GM18505 (cell line): ENCODE measurements around the gene PNPO.
A peak's percentile ranks its signal among the peaks of the same experiment; 100 is the strongest.

Source experiments
- ATAC-seq: cut with Tn5 transposase; IDR thresholded peaks from one replicate; pipeline ENCODE4 v1.9.1; 2021; ENCODE audit not compliant: unreplicated experiment
- POLR2A ChIP-seq: IDR thresholded peaks from 4 replicates; pipeline ENCODE4 v1.6.1; 2011; ENCODE audit warnings: borderline replicate concordance; ENCODE audit not compliant: insufficient read depth, insufficient read length; ENCODE audit errors: extremely low read depth

The PNPO gene

DNA sequence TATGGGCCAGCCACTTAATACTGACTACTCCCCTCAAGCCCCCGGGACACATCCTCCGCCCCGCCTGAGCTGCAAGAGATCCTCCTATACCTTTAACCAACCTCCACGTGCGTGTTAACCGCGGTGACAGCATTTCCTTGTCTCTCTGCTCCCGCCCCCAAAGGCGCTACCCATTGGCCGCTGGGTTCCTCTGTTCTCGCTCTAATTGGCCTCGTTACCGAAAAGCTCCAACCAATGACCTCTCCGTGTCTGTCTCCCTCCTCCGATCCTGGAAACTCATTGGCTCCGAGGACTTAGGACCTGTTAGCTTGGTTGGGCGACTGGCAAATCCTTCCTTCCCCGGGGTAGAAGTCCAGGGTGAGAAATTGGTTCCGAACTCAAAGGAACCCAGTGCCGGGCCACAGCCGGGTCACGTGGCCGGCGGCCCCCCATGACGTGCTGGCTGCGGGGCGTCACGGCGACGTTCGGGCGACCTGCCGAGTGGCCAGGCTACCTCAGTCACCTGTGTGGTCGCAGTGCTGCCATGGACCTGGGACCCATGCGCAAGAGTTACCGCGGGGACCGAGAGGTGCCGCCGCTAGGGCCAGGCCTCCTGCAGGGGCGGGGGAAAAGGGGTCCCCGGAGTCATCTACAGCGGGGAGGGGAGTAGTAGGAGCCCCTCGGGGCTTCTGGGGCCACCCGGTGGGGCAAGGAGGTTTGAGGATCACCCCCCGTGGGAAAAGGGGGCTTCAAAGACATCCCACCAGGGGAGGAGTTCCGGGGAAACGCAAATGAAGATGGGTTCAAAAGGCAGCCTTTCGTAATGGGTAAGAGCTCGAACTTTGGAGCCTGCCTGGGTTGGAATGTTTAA lies at the start of gene PNPO:
PNPO (plus strand) TSS at position 326 of the 850 bp plus-strand sequence; CDS start at position 431, 105 bp downstream.
- peak; percentile 64 for TF ChIP-seq POLR2A
- ATAC-seq: peak; percentile 85

DNA sequence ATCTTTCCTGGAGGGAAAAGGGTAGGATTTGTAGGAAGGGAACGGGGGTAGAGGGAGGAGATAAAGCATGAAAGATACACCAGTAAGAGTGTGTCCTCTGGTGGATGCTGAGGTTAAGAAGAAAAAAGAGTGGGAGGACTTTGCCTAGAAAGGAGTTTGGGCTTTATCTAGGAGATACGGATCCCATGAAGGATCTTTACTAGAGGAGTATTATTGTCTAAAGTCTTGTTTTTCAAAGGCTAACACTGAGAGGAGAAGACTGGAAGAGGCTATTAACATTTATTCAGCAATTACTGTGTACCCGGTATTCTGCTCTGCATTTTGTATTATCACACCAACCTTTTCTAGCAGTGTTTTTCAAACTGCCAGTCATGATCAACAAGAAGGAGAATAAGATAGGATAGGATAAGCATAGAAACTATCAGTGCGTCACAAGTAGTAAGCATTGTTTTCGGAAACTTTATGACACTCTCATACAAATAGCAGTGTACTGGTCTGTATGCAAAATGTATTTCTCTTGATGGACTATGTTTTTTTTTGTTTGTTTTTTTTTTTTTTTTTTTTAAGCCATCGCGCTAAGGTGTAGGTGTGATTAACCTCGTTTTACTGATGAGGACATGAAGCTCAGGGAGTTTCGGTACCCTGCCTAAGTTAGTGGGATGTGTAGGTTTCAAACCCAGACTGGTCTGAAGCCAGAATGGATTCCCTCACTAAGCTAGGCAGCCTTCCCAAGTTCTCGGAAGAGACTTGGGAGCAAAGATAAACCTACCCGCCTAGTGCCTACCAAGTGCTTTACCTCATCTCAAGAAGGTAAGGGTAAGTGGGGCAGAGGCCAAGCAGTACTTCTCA lies 46.6 kb upstream of the PNPO start:
- TF ChIP-seq POLR2A: no peak
- no peak for ATAC-seq

DNA sequence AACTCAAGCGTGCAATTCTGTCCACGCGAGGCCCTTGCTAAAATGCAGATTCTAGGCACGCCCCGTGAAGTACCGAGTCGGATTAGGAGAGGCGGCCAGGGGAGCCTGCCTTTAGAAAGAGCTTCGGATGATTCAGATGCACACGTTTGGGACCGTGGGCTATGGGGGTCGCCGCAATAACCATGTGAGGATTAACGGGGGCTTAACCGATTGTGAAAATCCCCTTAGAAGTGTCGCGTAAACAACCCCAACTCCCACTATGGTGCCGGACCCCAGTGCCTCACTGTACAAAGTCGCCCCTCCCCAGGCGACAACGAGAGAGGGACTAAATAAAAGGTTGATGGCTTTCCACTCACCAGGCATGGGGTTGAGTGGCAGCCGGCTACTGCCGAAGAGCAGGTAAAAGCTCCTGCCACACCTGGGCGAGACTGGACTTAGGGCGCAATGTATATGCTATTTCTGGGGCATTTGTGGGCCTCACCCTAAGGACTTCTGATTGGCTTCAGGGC lies 46.0 kb upstream of the PNPO start:
- no peak for ATAC-seq
- peak; percentile 98 for TF ChIP-seq POLR2A

DNA sequence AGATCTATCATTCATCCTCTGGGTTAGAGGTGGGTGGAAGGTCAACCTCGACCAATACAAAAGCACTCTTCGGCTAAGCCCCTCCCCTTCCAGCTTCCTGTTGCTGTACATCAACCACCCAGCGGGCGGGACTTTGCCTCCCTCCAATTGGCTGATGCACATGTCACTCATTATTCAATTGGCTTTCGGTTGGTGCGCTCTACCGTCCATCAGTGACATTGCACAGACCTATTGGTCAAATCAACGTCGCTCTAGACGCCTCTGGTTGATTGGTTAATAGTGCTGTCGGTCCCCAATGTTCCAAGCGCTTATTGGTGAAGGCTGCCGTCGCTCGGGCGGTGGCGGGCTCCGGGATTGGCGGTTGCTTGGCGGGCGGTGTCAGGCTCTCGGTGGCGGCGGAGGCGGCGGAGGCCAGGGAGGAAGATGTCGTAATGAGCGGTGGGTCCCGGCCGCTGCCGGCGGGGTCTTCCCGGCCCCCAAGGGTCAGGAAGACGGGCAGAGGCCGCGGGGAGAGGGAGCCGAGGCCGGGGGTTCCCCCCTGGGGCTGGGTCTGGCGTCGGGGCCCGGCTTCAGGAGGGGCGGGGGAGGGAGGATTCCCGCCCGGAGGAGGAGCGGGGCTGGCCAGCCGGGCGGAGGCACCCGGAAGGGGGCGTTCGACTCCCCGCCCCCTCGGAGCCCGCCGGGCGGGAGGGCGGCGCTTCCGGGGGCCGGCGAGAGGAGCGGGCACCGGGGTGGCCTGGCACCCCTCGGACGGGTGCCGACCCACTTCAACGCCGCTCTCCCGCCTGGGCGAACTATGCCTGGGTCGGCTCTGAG lies 45.3 kb upstream of the PNPO start, which contains the start of gene SP2:
SP2 (plus strand) TSS at position 381 of the 816 bp plus-strand sequence; CDS start at position 432, 51 bp downstream.
- peak; percentile 80 for TF ChIP-seq POLR2A

DNA sequence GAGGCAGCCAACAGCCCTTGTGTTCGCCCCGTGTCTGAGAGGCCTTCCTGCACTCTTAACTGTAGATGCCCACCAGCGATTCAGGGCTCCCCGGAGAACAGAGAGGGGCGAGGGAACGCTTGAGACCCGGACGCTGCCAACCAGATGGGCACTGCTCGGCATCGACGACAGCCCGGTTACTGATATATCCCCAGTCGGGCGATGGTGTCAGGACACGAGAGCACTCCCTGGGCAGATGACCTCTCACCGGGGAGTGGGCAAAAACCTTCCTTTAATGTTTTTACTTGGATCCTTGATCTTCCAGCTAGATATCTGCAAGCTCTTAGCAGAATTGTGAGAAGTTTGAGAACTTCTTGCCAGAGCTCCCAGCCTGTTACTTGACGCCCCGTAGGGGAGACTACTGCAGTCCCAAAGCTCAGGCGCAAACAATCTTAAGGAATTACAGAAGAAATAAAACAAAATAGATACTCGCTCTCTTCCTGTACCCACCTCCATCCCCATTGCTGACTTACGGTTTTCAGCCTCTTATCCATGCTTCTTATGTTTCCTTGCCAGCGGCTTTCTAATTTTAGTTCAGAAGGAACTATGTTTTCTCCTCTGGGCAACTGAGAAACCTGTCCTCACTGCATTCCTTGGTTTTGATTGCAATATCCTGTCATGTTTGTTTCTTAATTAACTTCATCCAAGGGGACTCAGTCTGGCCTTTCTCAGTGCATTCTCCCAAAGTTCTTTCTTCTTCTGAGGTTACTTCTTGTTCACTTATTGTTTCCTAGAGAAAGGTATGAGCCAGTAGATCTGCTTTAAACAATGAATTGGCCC lies 44.5 kb upstream of the PNPO start:
- no peak for ATAC-seq
- no peak for TF ChIP-seq POLR2A

More for the DNA sequence above, 45.3 kb upstream of the PNPO start, which contains the start of gene SP2:
- peak; percentile 81 for ATAC-seq

DNA sequence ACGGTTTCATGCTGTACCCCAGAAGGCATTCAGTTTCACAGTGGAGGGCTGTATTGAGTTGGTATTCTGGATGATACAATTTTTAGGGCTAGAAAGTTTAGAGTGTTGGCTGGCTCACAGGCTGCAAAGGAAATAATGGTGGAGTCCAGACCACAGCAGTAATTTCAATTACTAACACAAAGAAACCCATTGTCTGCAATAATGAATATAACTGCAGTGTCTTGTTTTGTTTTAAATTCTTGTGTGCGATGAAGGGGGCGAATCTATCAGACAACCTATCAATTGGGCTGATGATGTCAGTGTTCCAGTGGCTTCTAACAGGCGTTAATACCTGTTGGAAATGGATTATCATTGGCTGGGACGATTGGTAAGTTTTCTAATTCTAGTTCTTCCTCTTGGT lies 43.8 kb upstream of the PNPO start:
- ATAC-seq: no peak
- no peak for TF ChIP-seq POLR2A

DNA sequence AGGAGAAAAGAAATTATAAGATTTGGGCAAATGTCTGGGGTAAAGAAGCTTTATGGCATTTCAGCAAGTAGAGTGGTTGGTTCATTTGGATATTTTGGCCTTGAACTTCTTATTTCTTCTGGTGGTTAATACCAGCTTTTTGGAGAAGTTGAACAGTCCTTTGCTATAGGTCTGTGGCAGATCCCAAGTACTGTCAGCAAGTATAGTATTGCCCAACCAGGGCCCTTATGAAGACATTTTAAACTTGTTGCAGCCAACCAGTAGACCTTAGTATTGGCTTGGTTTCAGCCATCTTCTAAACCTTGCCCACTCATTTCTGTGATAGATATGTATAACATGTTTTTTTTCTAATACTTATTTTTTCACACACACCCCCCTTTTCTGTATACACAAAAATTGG lies 43.1 kb upstream of the PNPO start:
- no peak for ATAC-seq
- no peak for TF ChIP-seq POLR2A

DNA sequence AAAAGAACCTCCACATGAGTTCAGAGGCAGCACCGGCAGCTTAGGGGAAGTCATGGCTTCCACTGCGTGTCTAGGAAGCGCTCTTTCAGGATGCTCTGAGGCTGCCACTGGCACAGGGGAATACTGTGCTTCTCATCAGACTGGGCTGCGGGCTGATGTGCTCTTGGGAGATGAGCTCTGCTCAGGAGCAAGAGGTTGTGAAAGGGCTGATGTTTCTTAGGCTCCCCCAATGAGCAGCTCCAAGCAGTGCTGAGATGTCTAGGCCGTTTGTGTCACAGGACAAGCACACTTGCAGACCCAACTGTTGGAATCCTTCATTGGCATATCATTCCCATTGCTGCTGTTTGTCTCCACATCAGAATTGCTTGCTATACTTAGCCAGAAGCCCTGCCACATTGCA lies 41.7 kb upstream of the PNPO start:
- no peak for TF ChIP-seq POLR2A
- ATAC-seq: no peak

DNA sequence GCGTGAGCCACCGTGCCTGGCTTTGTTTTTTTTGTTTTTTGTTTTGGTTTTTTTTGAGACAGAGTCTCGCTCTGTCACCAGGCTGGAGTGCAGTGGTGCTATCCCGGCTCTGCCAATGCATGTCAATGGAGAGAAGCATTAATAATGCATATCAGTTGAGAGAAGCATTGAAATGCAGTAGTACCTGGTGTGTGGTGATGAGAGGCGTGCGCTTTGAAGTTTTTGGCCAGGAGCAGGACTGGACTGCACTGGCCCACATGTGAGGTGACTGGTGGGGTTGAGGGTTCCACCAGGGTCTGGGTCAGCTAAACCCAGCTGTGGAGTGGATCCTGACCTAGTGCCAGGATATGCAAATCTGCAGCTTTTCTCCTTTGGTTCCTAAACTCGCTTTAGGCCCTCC lies 39.9 kb upstream of the PNPO start:
- ATAC-seq: no peak
- TF ChIP-seq POLR2A: no peak

DNA sequence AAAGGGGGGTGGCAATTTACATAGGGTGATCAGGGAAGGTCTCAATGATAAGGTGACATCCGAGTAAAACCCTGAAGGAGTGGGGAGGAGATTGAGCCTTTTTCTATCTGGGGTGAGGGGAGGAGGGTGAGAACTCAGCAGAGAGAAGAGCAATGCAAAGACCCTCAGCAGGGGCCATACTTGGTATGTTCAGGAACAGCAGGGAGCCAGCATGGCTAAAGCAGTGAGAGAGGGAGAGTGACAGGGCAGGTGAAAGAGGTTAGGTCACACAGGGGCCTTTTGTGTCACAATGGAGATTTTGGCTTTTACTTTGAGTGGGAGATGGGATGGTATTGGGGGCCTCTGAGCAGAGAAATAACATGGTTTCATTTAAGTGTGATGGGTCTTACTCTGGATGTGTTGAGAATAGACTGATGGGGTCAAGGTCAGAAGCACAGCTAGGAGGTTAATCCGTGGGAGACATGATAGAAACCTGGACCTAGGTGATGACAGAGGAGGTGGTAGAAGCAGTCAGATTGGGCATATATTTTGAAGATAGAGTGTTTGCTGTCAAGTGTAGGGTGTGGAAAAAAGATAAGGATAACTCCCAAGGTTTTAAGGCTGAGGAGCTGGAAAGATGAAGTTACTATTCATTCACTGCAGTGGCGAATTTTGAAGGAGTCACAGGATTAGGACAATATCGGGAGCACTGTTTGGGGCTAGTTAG lies 39.2 kb upstream of the PNPO start:
- TF ChIP-seq POLR2A: no peak
- no peak for ATAC-seq

DNA sequence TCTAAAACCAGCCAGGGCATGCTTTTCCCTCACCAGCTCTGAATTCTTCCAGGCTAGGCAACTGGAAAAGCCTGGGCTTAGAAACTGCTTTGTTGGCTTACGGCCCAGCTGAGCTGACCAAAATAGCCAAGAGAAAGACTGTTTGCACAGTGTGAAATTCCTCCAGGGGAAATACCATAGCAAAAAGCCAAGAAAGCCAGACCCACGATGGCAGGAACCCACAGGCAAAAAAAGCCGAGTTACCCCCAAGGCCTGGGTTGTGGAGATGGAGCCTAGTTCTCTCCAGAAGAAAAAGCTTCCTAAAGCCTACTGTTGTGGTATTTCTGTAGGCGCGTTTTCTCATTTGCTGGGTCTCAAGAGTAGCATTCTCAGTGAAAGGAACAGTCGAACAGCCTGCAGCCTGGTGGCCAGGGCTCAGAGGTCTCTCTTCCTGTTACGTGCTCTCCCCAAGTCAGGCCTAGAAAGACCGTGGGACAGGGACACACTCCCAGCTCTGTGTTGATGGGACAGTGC lies 36.1 kb upstream of the PNPO start:
- no peak for ATAC-seq
- TF ChIP-seq POLR2A: no peak
